ENCODE data around the gene HDGFL2. TPM values are rescaled to one million over a fixed set of nuclear protein-coding genes. Genes with fewer than 3 reads are reported as not detected.

The HDGFL2 gene
- total RNA-seq, 3 donors from 2014 or later = 33.0 to 34.1 (median 33.1) TPM

GRCh38 chr19:4473763-4474513 is 1.8 kb downstream of the HDGFL2 start:
- H3K4me3 ChIP-seq = peak overlapping the region; percentile 95 to 99 (median 97)
- no peaks in the 10 kb centered on the region for H3K27me3 ChIP-seq
- peaks cover 8 to 13% of the 10 kb centered on the region in 2 donors for H3K4me1 ChIP-seq
- no peak for DNase-seq (ENCODE audit: low spot score in 2 of 2)
- H3K36me3 ChIP-seq = no peaks in the 10 kb centered on the region
- no peak for TF ChIP-seq POLR2A (IDR thresholded peaks at IDR 0.05)
- TF ChIP-seq POLR2AphosphoS5 (IDR thresholded peaks at IDR 0.05) = no peak
- no peak for TF ChIP-seq CTCF (IDR thresholded peaks at IDR 0.05)
- no peaks in the 10 kb centered on the region for H3K9me3 ChIP-seq
- intact Hi-C loops (cut with DNase I; ENCODE audit: low total_unique reads) = no loop called here
- H3K27ac ChIP-seq = no peak overlapping the region

- Histone ChIP-seq H3K4me3 (peak overlapping the region; percentile 95 to 99 (median 97)), H3K36me3 (no peaks in the 10 kb centered on the region), H3K27me3 (no peaks in the 10 kb centered on the region), H3K4me1 (peaks cover 8 to 13% of the 10 kb centered on the region in 2 donors), H3K9me3 (no peaks in the 10 kb centered on the region), H3K27ac (no peak overlapping the region)
- intact Hi-C loops (cut with DNase I; ENCODE audit: low total_unique reads) = no loop called here
- TF ChIP-seq POLR2A (IDR thresholded peaks at IDR 0.05) (no peak), POLR2AphosphoS5 (IDR thresholded peaks at IDR 0.05) (no peak), CTCF (IDR thresholded peaks at IDR 0.05) (no peak)
- DNase-seq (ENCODE audit: low spot score in 2 of 2) = no peak
Measured at GRCh38 chr19:4474514-4475022, 2.5 kb downstream of the HDGFL2 start.

DNA sequence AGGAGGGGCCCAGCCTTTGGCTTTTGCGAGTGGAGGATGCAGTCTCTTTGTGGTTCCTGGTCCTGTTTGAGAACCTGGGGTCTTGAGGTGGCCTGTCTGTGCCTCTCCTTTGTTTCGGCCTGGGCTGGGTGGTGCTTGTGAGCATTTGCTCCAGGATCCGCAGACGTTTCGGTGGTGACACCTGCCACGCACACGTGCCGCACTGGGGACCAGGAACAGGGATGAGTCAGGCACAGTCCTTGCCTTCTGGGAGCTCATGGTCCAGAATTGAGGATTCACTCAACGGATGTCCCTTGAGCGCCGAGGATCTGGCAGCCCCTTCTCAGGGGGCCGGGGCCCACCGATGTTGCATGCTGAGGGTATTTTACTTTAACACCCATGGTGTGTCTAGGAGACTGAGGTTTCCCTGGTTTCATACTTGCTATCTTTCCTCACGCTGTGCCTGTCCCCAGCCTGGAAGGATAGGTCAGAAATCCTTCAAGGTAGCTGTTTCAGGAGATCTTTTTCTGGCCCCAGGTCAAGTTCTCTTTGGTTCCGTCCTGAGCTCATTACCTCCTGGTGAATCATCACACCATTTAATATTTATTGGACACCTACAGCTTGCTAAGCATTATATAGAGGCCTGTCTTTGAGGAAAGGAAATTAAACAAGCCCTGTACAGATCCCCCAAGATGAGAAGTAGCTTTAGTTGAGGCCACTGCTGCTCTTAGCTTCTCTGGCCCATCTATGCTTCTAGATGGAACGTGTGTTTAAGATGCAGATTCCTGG is 5.1 kb downstream of the HDGFL2 start:
- no peak overlapping the region for H3K27ac ChIP-seq
- DNase-seq (ENCODE audit: low spot score in 2 of 2) = no peak
- H3K27me3 ChIP-seq = no peaks in the 10 kb centered on the region
- intact Hi-C loops (cut with DNase I; ENCODE audit: low total_unique reads) = no loop called here
- H3K4me1 ChIP-seq = peaks cover 8 to 13% of the 10 kb centered on the region in 2 donors
- no peak overlapping the region for H3K4me3 ChIP-seq
- no peaks in the 10 kb centered on the region for H3K36me3 ChIP-seq
- TF ChIP-seq POLR2A (IDR thresholded peaks at IDR 0.05) = no peak
- no peak for TF ChIP-seq CTCF (IDR thresholded peaks at IDR 0.05)
- TF ChIP-seq POLR2AphosphoS5 (IDR thresholded peaks at IDR 0.05) = no peak
- no peaks in the 10 kb centered on the region for H3K9me3 ChIP-seq

- TF ChIP-seq CTCF (IDR thresholded peaks at IDR 0.05) (no peak), POLR2A (IDR thresholded peaks at IDR 0.05) (no peak), POLR2AphosphoS5 (IDR thresholded peaks at IDR 0.05) (no peak)
- no peak overlapping the region for H3K4me3 ChIP-seq
- H3K9me3 ChIP-seq = no peaks in the 10 kb centered on the region
- H3K27ac ChIP-seq = no peak overlapping the region
- DNase-seq (ENCODE audit: low spot score in 2 of 2) = no peak
- no peaks in the 10 kb centered on the region for H3K27me3 ChIP-seq
- intact Hi-C loops (cut with DNase I; ENCODE audit: low total_unique reads) = no loop called here
- no peaks in the 10 kb centered on the region for H3K36me3 ChIP-seq
- H3K4me1 ChIP-seq = no peaks in the 10 kb centered on the region
Measured at GRCh38 chr19:4482721-4483364, 10.7 kb downstream of the HDGFL2 start.

All from breast epithelium (tissue), 4 donors.